Measurements from ENCODE around the gene DLGAP1.
"Not testable (repeated sequence)": the region's sequence is repeated elsewhere in the genome, so short reads cannot be mapped to it uniquely, and the experiment has no call there.

Gene DLGAP1

GRCh38 chr18:3604498-3605408 is 850.4 kb downstream of the DLGAP1 start:
- Histone ChIP-seq H3K9ac (ENCODE audit: low read length) (peak overlapping the region; percentile 79), H3K4me1 (ENCODE audit: low read length) (peaks cover 38% of the 10 kb centered on the region), H3K4me3 (ENCODE audit: low read length) (peak overlapping the region; percentile 74), H3K79me2 (ENCODE audit: low read length) (peaks cover 11% of the 10 kb centered on the region; the same call in 1 of the 2 replicates), H3K4me2 (ENCODE audit: low read length) (peak overlapping the region; percentile 93), H3K27ac (ENCODE audit: low read length) (peak overlapping the region; percentile 86), H4K20me1 (ENCODE audit: insufficient read depth, low read length) (no peaks in the 10 kb centered on the region), H2AFZ (ENCODE audit: low read depth, low read length) (no peak overlapping the region), H3K27me3 (ENCODE audit: low read depth, low read length) (no peaks in the 10 kb centered on the region), H3K36me3 (replicated peaks; ENCODE audit: low read depth, low read length) (no peaks in the 10 kb centered on the region), H3K9me3 (ENCODE audit: insufficient read depth, low read length) (no peaks in the 10 kb centered on the region)
- TF ChIP-seq EZH2phosphoT487 (IDR thresholded peaks at IDR 0.05; ENCODE audit: low read depth) = no peak
- TF ChIP-seq CTCF (IDR thresholded peaks at IDR 0.05; ENCODE audit: low read depth, low read length) = no peak

DNA sequence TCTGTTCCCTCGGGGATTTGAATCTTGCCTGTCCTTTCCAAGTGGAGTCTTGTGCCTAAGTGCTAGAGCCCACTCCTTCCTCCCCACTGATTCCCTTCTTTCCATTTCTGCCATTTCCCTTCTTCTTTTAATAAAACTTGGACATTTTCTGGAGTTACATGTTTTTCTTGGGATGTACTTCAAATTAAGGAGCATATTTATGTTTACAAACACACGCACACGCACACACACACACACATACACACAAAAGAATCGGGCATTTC is 850.9 kb downstream of the DLGAP1 start:
- Histone ChIP-seq H3K4me3 (ENCODE audit: low read length) (peak overlapping the region; percentile 74), H3K79me2 (ENCODE audit: low read length) (peaks cover 16% of the 10 kb centered on the region), H2AFZ (ENCODE audit: low read depth, low read length) (no peak overlapping the region), H3K4me1 (ENCODE audit: low read length) (peaks cover 38% of the 10 kb centered on the region), H4K20me1 (ENCODE audit: insufficient read depth, low read length) (no peaks in the 10 kb centered on the region), H3K9ac (ENCODE audit: low read length) (peak overlapping the region; percentile 79), H3K27ac (ENCODE audit: low read length) (peak overlapping the region; percentile 86), H3K9me3 (ENCODE audit: insufficient read depth, low read length) (no peaks in the 10 kb centered on the region), H3K36me3 (replicated peaks; ENCODE audit: low read depth, low read length) (peaks cover 3% of the 10 kb centered on the region), H3K4me2 (ENCODE audit: low read length) (peak overlapping the region; percentile 93), H3K27me3 (ENCODE audit: low read depth, low read length) (no peaks in the 10 kb centered on the region)
- TF ChIP-seq EZH2phosphoT487 (IDR thresholded peaks at IDR 0.05; ENCODE audit: low read depth) = no peak
- TF ChIP-seq CTCF (IDR thresholded peaks at IDR 0.05; ENCODE audit: low read depth, low read length) = no peak

DNA sequence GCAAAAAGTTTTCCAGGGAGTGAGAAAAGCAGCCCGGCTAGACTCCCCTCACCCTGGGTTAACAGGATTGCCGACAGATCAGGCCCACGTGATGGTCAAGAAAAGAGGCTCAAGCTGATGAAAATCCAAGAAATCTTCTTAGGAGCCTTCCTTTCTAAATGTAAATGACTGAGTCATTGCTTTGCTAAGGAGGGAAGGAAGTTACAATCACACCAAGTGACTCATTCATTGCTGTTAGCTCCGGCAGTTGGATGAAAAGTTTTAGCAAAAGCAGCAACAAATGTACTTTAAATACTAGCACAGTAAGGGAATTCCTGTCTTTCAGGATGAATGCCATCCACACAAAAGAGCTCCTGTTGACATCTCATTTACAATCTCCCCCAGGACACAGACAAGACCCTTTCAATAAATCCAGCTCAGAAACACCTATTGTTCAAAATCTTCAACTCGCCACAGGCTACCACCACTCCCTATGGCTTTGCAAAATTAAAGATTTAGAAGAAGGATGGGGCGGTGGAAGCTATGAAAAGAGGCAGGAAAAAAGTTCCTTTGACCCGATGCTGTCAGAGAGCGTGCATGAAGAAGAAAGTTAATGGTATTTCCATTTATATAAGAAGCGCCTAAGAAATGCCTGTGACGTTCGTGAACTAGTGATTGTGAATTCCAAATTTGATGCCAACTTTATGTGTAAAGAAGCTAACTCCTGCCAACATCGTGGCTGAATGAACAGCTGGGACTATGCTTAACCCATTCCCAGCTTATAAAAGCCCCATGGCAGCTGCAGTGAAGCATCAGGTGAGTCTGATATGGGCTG is 851.5 kb downstream of the DLGAP1 start:
- Histone ChIP-seq H3K4me1 (ENCODE audit: low read length) (peaks cover 38% of the 10 kb centered on the region), H3K27me3 (ENCODE audit: low read depth, low read length) (no peaks in the 10 kb centered on the region), H3K4me2 (ENCODE audit: low read length) (peak overlapping the region; percentile 93), H2AFZ (ENCODE audit: low read depth, low read length) (no peak overlapping the region), H3K27ac (ENCODE audit: low read length) (peak overlapping the region; percentile 86), H3K9me3 (ENCODE audit: insufficient read depth, low read length) (no peaks in the 10 kb centered on the region), H3K79me2 (ENCODE audit: low read length) (peaks cover 21% of the 10 kb centered on the region), H3K36me3 (replicated peaks; ENCODE audit: low read depth, low read length) (peaks cover 4% of the 10 kb centered on the region), H4K20me1 (ENCODE audit: insufficient read depth, low read length) (no peaks in the 10 kb centered on the region), H3K9ac (ENCODE audit: low read length) (peak overlapping the region; percentile 79), H3K4me3 (ENCODE audit: low read length) (peak overlapping the region; percentile 74)
- TF ChIP-seq EZH2phosphoT487 (IDR thresholded peaks at IDR 0.05; ENCODE audit: low read depth) (no peak), CTCF (IDR thresholded peaks at IDR 0.05; ENCODE audit: low read depth, low read length) (no peak)

GRCh38 chr18:3601106-3601755 is 853.9 kb downstream of the DLGAP1 start:
- Histone ChIP-seq H3K4me1 (ENCODE audit: low read length) (peaks cover 52% of the 10 kb centered on the region), H3K79me2 (ENCODE audit: low read length) (peaks cover 45% of the 10 kb centered on the region), H3K36me3 (replicated peaks; ENCODE audit: low read depth, low read length) (peaks cover 19% of the 10 kb centered on the region)
- not testable (repeated sequence) for H3K9ac ChIP-seq (ENCODE audit: low read length); H3K27me3 ChIP-seq (ENCODE audit: low read depth, low read length); H2AFZ ChIP-seq (ENCODE audit: low read depth, low read length); H3K4me3 ChIP-seq (ENCODE audit: low read length); H4K20me1 ChIP-seq (ENCODE audit: insufficient read depth, low read length); H3K27ac ChIP-seq (ENCODE audit: low read length); H3K4me2 ChIP-seq (ENCODE audit: low read length); H3K9me3 ChIP-seq (ENCODE audit: insufficient read depth, low read length)
